ENCODE measurements around the gene NR2F2.

- TF ChIP-seq REST (IDR thresholded peaks at IDR 0.05; ENCODE audit: insufficient read depth in 1 of 2, low read depth in 2 of 2, low read length in 1 of 2) (no peak), CTCF (IDR thresholded peaks at IDR 0.05) (no peak), POLR2AphosphoS5 (IDR thresholded peaks at IDR 0.05; ENCODE audit: low read depth, low read length) (no peak)
Observed at GRCh38 chr15:96348112-96349027, 17.9 kb downstream of the NR2F2 start.

Measured in Panc1 (cell line).